ENCODE results near the gene CCDC88A. TPM values are rescaled to one million over a fixed set of nuclear protein-coding genes. Genes with fewer than 3 reads are reported as not detected.

CCDC88A gene
- total RNA-seq, 1 donor from 2014 or later: 70.6 TPM

- Mint-ChIP-seq H3K27me3 (peaks cover 6% of the 10 kb centered on the region), H3K4me1 (ENCODE audit: unreplicated experiment) (no peaks in the 10 kb centered on the region), H3K4me3 (no peak overlapping the region), H3K9me3 (no peaks in the 10 kb centered on the region), H3K27ac (no peak overlapping the region), H3K36me3 (no peaks in the 10 kb centered on the region)
- DNase-seq (ENCODE audit: extremely low spot score, unreplicated experiment): no peak
- no peak for TF ChIP-seq CTCF (conservative IDR thresholded peaks at IDR 0.05)
Observed at GRCh38 chr2:55441280-55441892, 21.7 kb upstream of the CCDC88A start.

GRCh38 chr2:55439101-55439397 lies 19.4 kb upstream of the CCDC88A start:
- Mint-ChIP-seq H3K9me3 (no peaks in the 10 kb centered on the region), H3K27me3 (no peaks in the 10 kb centered on the region), H3K4me1 (ENCODE audit: unreplicated experiment) (no peaks in the 10 kb centered on the region), H3K27ac (no peak overlapping the region), H3K36me3 (no peaks in the 10 kb centered on the region), H3K4me3 (no peak overlapping the region)
- no peak for TF ChIP-seq CTCF (conservative IDR thresholded peaks at IDR 0.05)
- DNase-seq (ENCODE audit: extremely low spot score, unreplicated experiment): no peak

GRCh38 chr2:55438391-55439100 lies 18.9 kb upstream of the CCDC88A start:
- H3K27me3 Mint-ChIP-seq: no peaks in the 10 kb centered on the region

GRCh38 chr2:55437515-55438390 lies 18.1 kb upstream of the CCDC88A start:
- no peaks in the 10 kb centered on the region for H3K9me3 Mint-ChIP-seq
- TF ChIP-seq CTCF (conservative IDR thresholded peaks at IDR 0.05): no peak
- H3K27ac Mint-ChIP-seq: no peak overlapping the region
- H3K36me3 Mint-ChIP-seq: no peaks in the 10 kb centered on the region
- no peaks in the 10 kb centered on the region for H3K27me3 Mint-ChIP-seq
- H3K4me3 Mint-ChIP-seq: no peak overlapping the region
- no peak for DNase-seq (ENCODE audit: extremely low spot score, unreplicated experiment)
- H3K4me1 Mint-ChIP-seq (ENCODE audit: unreplicated experiment): no peaks in the 10 kb centered on the region

More at GRCh38 chr2:55438391-55439100, 18.9 kb upstream of the CCDC88A start:
- H3K4me3 Mint-ChIP-seq: no peak overlapping the region
- H3K4me1 Mint-ChIP-seq (ENCODE audit: unreplicated experiment): no peaks in the 10 kb centered on the region
- TF ChIP-seq CTCF (conservative IDR thresholded peaks at IDR 0.05): no peak
- no peak for DNase-seq (ENCODE audit: extremely low spot score, unreplicated experiment)
- no peak overlapping the region for H3K27ac Mint-ChIP-seq
- H3K36me3 Mint-ChIP-seq: no peaks in the 10 kb centered on the region
- no peaks in the 10 kb centered on the region for H3K9me3 Mint-ChIP-seq

- H3K36me3 Mint-ChIP-seq: no peaks in the 10 kb centered on the region
- DNase-seq (ENCODE audit: extremely low spot score, unreplicated experiment): no peak
Observed at GRCh38 chr2:55431982-55432627, 12.4 kb upstream of the CCDC88A start.

More at GRCh38 chr2:55431982-55432627, 12.4 kb upstream of the CCDC88A start:
- peak; percentile 75 for TF ChIP-seq CTCF (conservative IDR thresholded peaks at IDR 0.05)
- no peaks in the 10 kb centered on the region for H3K27me3 Mint-ChIP-seq
- no peaks in the 10 kb centered on the region for H3K9me3 Mint-ChIP-seq
- no peak overlapping the region for H3K27ac Mint-ChIP-seq
- H3K4me1 Mint-ChIP-seq (ENCODE audit: unreplicated experiment): peaks cover 6% of the 10 kb centered on the region
- H3K4me3 Mint-ChIP-seq: no peak overlapping the region

All from type B pancreatic cell (in vitro differentiated cells).